B cell (primary cell): ENCODE data around the gene MYO9B. TPM values are rescaled to one million over a fixed set of nuclear protein-coding genes. Genes with fewer than 3 reads are reported as not detected.

ENCODE experiments used
- ATAC-seq: fragments of 200-7000 bp; cut with Tn5 transposase; one replicate; pipeline ENCODE4 v1.10.0; 2021; ENCODE audit warnings: low read depth, mild to moderate bottlenecking, moderate number of reproducible peaks, moderate library complexity
- CTCF ChIA-PET: fragments of 350-600 bp; sonication (Branson Sonifier 250); formaldehyde crosslinking; loops from one replicate; lab custom pipeline; 2021; ENCODE audit warnings: antibody characterized with exemption, inconsistent platforms; lab: Charles Lee
- POLR2A ChIA-PET: fragments of 350-600 bp; sonication (Branson Sonifier 250); formaldehyde crosslinking; loops from one replicate; lab custom pipeline; 2021; ENCODE audit warnings: antibody characterized with exemption; lab: Charles Lee
- DNase-seq: peaks from one replicate; pipeline ENCODE4 v3.0.0; 2013
- H2AFZ ChIP-seq: 2 replicates; pipeline ENCODE4 v1.6.1; 2012; ENCODE audit warnings: mild to moderate bottlenecking, low read depth, low read length; ENCODE audit not compliant: insufficient read depth, poor library complexity, severe bottlenecking
- H3K27ac ChIP-seq, 2 donors: 1 replicate in 1 of 2; 2 replicates in 1 of 2; pipeline ENCODE4 v1.5.1; 2012 to 2013; ENCODE audit warnings: low read length in 2 of 2, mild to moderate bottlenecking in 2 of 2, moderate library complexity in 1 of 2
- H3K27me3 ChIP-seq, 4 experiments: fragments of 200-600 bp in 1 of 4; sonication (generic) in 1 of 4; replicated peaks in 1 of 4; 1 replicate in 2 of 4; 2 replicates in 2 of 4; pipeline versions ENCODE4 v1.6.1 to v1.7.0; 2013 to 2016; ENCODE audit warnings: low read length in 3 of 4, mild to moderate bottlenecking in 2 of 4, mixed read lengths in 1 of 4, moderate library complexity in 1 of 4; ENCODE audit not compliant: insufficient read depth in 4 of 4, control insufficient read depth in 3 of 4; ENCODE audit errors: control extremely low read depth in 1 of 4
- H3K36me3 ChIP-seq, 2 experiments: replicated peaks in 1 of 2; 1 replicate in 1 of 2; 2 replicates in 1 of 2; pipeline versions ENCODE4 v1.6.1 to v1.7.1; 2013; ENCODE audit warnings: low read length in 1 of 2; ENCODE audit not compliant: insufficient read depth in 2 of 2, control insufficient read depth in 1 of 2; ENCODE audit errors: control extremely low read depth in 1 of 2, extremely low read depth in 1 of 2
- H3K4me1 ChIP-seq, 2 donors: fragments of 200-600 bp in 1 of 2; sonication (generic) in 1 of 2; 1 replicate in 1 of 2; 2 replicates in 1 of 2; pipeline versions ENCODE4 v1.5.1 to v1.6.1; 2013 to 2017; ENCODE audit warnings: low read length in 2 of 2; ENCODE audit not compliant: control insufficient read depth in 2 of 2, insufficient read depth in 2 of 2
- H3K4me2 ChIP-seq: replicated peaks from 2 replicates; pipeline ENCODE3; 2012; ENCODE audit warnings: mild to moderate bottlenecking, low read depth, low read length; ENCODE audit not compliant: poor library complexity, severe bottlenecking
- H3K4me3 ChIP-seq, 5 experiments: fragments of 200-600 bp in 1 of 5; sonication (generic) in 1 of 5; 1 replicate in 3 of 5; 2 replicates in 2 of 5; pipeline versions ENCODE4 v1.5.1 to v1.7.0; 2011 to 2016; ENCODE audit warnings: low read length in 4 of 5, mild to moderate bottlenecking in 4 of 5, low read depth in 2 of 5, control low read depth in 1 of 5, moderate library complexity in 1 of 5; ENCODE audit not compliant: insufficient read depth in 1 of 5; ENCODE audit errors: control extremely low read depth in 1 of 5, extremely low read depth in 1 of 5
- H3K79me2 ChIP-seq: fragments of 200-600 bp; sonication (generic); one replicate; pipeline ENCODE4 v1.6.0; 2016; ENCODE audit warnings: low read length; ENCODE audit not compliant: control insufficient read depth, insufficient read depth
- H3K9ac ChIP-seq: fragments of 200-600 bp; sonication (generic); 2 replicates; pipeline ENCODE4 v1.6.1; 2017; ENCODE audit warnings: mild to moderate bottlenecking, low read length, moderate library complexity
- H3K9me3 ChIP-seq, 3 donors: one replicate each; pipeline versions ENCODE4 v1.6.1 to v1.7.1; 2013; ENCODE audit warnings: low read length in 2 of 3; ENCODE audit not compliant: control insufficient read depth in 2 of 3, insufficient read depth in 1 of 3; ENCODE audit errors: control extremely low read depth in 1 of 3
- H4K20me1 ChIP-seq: 2 replicates; pipeline ENCODE4 v1.6.0; 2012; ENCODE audit warnings: mild to moderate bottlenecking, low read length; ENCODE audit not compliant: insufficient read depth, control insufficient read depth, poor library complexity, severe bottlenecking
- H3K27ac Mint-ChIP-seq: one replicate; pipeline ENCODE4 v1.8.0; 2021; ENCODE audit warnings: mixed read lengths
- H3K27me3 Mint-ChIP-seq: one replicate; pipeline ENCODE4 v1.8.0; 2021; ENCODE audit warnings: mixed read lengths
- H3K4me1 Mint-ChIP-seq: one replicate; pipeline ENCODE4 v1.8.0; 2021; ENCODE audit warnings: mixed read lengths
- H3K4me3 Mint-ChIP-seq: one replicate; pipeline ENCODE4 v1.8.0; 2021; ENCODE audit warnings: mixed read lengths
- H3K9me3 Mint-ChIP-seq: one replicate; pipeline ENCODE4 v1.8.0; 2022; ENCODE audit warnings: mixed read lengths; ENCODE audit not compliant: insufficient read depth
- EZH2 ChIP-seq: IDR thresholded peaks from 2 replicates; pipeline ENCODE4 v1.6.1; 2012; ENCODE audit warnings: borderline replicate concordance, low read depth, mild to moderate bottlenecking, moderate library complexity, low read length; ENCODE audit not compliant: insufficient read depth, poor library complexity, severe bottlenecking
- WGBS: methylation state at CpG from one replicate; pipeline ENCODE4 v1.1.5; 2013; ENCODE audit warnings: missing lambda C conversion rate; ENCODE audit not compliant: insufficient coverage; 5-methylcytosine and 5-hydroxymethylcytosine counted together
- intact Hi-C: fragments of 100-400 bp; cut with micrococcal nuclease; formaldehyde crosslinking; loops from one replicate; pipeline ENCODE4 v1.10.0; 2022
- polyA plus RNA-seq: library from polyadenylated mRNA; depleted of rRNA; stranded (reverse); fragments of >200 nt; gene quantifications from 2 replicates; pipeline ENCODE4 v1.2.3, GENCODE V29; 2012
- total RNA-seq, 2 donors: library from RNA; stranded (reverse); fragments of 120-200 nt in 1 of 2; gene quantifications; 1 replicate in 1 of 2; 2 replicates in 1 of 2; pipeline versions ENCODE4 v1.2.3 to v1.2.4, GENCODE V29; 2013 to 2022
- TF ChIP-seq, protein P1 (sequence below): fragments of 200-600 bp; IDR thresholded peaks from one replicate; pipeline ENCODE4 v1.8.0; 2022; ENCODE audit warnings: antibody characterized with exemption, mild to moderate bottlenecking

Gene MYO9B
- total and polyA plus RNA-seq, 2 donors (not counting 1 experiment from before 2014, with no cell fraction given), result 256 to 273 TPM

- WGBS, result 66% methylated on average over 2 of the region's 9 CpGs
- Mint-ChIP-seq H3K4me1 (peaks cover 85% of the 10 kb centered on the region), H3K9me3 (no peaks in the 10 kb centered on the region), H3K4me3 (peak overlapping the region; percentile 79), H3K27ac (peak overlapping the region; percentile 91), H3K27me3 (no peaks in the 10 kb centered on the region)
- peaks cover 2 to 40% of the 10 kb centered on the region in 2 experiments for H3K36me3 ChIP-seq
- CTCF ChIA-PET, result interaction anchor here (0.6 to 2.5 kb wide), 6 partner anchors 16 to 126 kb away, joined by 3 to 13 read pairs (median 4); no protein-coding TSS in a partner anchor
- ATAC-seq, result no peak
- POLR2A ChIA-PET, result interaction anchor here (0.5 to 1.5 kb wide), 6 partner anchors 14 to 958 kb away, joined by 3 to 4 read pairs (median 3); partner anchors contain the start of genes MYO9B and USE1
- no peak overlapping the region for H2AFZ ChIP-seq
- peak overlapping the region; percentile 15 to 45 (median 35) for H3K4me3 ChIP-seq
- peaks cover 76 to 91% of the 10 kb centered on the region in 2 donors for H3K4me1 ChIP-seq
- H3K4me2 ChIP-seq, result peak overlapping the region; percentile 84
- peaks cover 82% of the 10 kb centered on the region for H3K79me2 ChIP-seq
- intact Hi-C loops, result no loop called here
- H3K27ac ChIP-seq, result peak overlapping the region; percentile 64 to 77
- DNase-seq, result no peak
- H3K27me3 ChIP-seq, result no peaks in the 10 kb centered on the region
- H3K9ac ChIP-seq, result peak overlapping the region; percentile 48
- H3K9me3 ChIP-seq, result no peaks in the 10 kb centered on the region
- TF ChIP-seq, protein P1, sequence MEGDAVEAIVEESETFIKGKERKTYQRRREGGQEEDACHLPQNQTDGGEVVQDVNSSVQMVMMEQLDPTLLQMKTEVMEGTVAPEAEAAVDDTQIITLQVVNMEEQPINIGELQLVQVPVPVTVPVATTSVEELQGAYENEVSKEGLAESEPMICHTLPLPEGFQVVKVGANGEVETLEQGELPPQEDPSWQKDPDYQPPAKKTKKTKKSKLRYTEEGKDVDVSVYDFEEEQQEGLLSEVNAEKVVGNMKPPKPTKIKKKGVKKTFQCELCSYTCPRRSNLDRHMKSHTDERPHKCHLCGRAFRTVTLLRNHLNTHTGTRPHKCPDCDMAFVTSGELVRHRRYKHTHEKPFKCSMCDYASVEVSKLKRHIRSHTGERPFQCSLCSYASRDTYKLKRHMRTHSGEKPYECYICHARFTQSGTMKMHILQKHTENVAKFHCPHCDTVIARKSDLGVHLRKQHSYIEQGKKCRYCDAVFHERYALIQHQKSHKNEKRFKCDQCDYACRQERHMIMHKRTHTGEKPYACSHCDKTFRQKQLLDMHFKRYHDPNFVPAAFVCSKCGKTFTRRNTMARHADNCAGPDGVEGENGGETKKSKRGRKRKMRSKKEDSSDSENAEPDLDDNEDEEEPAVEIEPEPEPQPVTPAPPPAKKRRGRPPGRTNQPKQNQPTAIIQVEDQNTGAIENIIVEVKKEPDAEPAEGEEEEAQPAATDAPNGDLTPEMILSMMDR, result no peak
- no peak for TF ChIP-seq EZH2
- peaks cover 35% of the 10 kb centered on the region for H4K20me1 ChIP-seq
These were observed 33.7 kb downstream of the MYO9B start for GRCh38 chr19:17109300-17109699.

DNA sequence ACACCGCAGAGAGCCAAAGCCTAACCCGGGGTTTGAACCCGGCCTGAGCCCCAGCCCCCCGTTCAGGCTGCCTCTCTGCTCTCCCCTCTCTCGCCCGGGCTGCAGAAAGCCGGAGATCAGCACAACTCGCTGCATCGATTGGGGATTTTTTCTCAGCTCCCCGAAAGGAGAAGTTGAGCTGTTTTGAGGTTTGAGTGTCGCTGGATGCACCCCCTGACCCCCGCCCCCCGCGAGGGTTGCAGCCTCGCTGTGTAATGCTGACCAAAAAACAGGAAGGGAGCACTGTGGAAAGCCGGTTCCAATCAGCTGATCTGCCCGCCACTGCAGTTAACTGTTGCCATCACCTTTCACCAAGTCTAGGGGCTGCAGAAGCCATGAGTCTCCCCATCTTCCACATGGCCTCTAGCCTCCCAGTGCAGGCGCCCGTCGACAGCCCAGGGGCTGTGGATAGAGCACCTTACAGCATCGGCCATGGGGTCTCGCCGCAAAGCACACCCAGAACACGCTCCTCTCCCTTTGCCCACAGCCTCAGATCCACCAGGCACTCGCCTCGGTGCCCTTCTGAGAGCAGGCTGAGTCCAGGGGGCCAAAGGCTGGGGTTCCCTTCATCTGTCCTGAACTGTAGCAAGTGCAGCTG, 34.5 kb downstream of the MYO9B start:
- peak overlapping the region; percentile 79 for H3K4me3 Mint-ChIP-seq
- intact Hi-C loops, result loop anchor here (1.0 kb wide), 5 partner anchors 15 to 43 kb away; partner anchors contain the start of genes HAUS8 and MYO9B
- DNase-seq (peak; percentile 93), ATAC-seq (peak; percentile 82)
- Histone ChIP-seq H3K9ac (peak overlapping the region; percentile 53), H3K4me3 (peak overlapping the region; percentile 15 to 60 (median 35)), H3K27ac (peak overlapping the region; percentile 64 to 77), H4K20me1 (peaks cover 27% of the 10 kb centered on the region), H2AFZ (peak overlapping the region; percentile 12), H3K4me2 (peak overlapping the region; percentile 84), H3K9me3 (no peaks in the 10 kb centered on the region), H3K27me3 (no peaks in the 10 kb centered on the region), H3K79me2 (peaks cover 82% of the 10 kb centered on the region), H3K36me3 (peaks cover 2 to 43% of the 10 kb centered on the region in 2 experiments), H3K4me1 (peaks cover 69 to 83% of the 10 kb centered on the region in 2 donors)
- ChIA-PET POLR2A (interaction anchor here (0.5 to 2.1 kb wide), 10 partner anchors 13 to 959 kb away, joined by 3 to 13 read pairs (median 4); partner anchors contain the start of genes MYO9B and USE1), CTCF (interaction anchor here (0.6 to 2.5 kb wide), 8 partner anchors 16 to 126 kb away, joined by 3 to 13 read pairs (median 4); partner anchors contain the start of gene USE1)
- peak overlapping the region; percentile 91 for H3K27ac Mint-ChIP-seq
- no peaks in the 10 kb centered on the region for H3K27me3 Mint-ChIP-seq
- no peaks in the 10 kb centered on the region for H3K9me3 Mint-ChIP-seq
- WGBS, result 6% methylated on average over 23 of the region's 26 CpGs
- H3K4me1 Mint-ChIP-seq, result peaks cover 84% of the 10 kb centered on the region
- TF ChIP-seq, protein P1, result no peak
- no peak for TF ChIP-seq EZH2
